GM12873 (cell line): ENCODE measurements around the gene WDR47.

Experiments used
- TF ChIP-seq, protein P1 (sequence below): IDR thresholded peaks from 2 replicates; pipeline ENCODE4 v1.5.1; 2012; ENCODE audit warnings: low read depth, mild to moderate bottlenecking, moderate library complexity, low read length, control low read depth; ENCODE audit not compliant: insufficient read depth; ENCODE audit errors: missing control alignments

WDR47 gene

DNA sequence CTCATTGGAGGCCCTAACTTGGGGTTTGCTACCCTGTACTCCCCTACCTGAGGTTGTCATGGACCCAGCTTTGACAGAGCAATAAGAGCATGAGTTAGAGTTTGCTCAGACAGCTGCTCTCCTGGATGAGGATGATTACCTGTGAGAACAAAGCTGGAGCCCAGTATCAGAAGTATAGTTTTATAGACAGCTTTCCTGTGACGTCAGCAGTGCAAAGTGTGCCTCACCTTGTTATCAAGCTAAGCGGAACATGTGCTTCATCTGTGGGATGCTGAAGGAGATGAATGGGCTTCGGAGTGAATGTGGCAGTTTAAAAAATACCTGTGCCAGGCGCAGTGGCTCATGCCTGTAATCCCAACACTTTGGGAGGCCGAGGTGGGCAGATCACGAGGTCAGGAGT is 5.4 kb upstream of the WDR47 start:
- TF ChIP-seq, protein P1, sequence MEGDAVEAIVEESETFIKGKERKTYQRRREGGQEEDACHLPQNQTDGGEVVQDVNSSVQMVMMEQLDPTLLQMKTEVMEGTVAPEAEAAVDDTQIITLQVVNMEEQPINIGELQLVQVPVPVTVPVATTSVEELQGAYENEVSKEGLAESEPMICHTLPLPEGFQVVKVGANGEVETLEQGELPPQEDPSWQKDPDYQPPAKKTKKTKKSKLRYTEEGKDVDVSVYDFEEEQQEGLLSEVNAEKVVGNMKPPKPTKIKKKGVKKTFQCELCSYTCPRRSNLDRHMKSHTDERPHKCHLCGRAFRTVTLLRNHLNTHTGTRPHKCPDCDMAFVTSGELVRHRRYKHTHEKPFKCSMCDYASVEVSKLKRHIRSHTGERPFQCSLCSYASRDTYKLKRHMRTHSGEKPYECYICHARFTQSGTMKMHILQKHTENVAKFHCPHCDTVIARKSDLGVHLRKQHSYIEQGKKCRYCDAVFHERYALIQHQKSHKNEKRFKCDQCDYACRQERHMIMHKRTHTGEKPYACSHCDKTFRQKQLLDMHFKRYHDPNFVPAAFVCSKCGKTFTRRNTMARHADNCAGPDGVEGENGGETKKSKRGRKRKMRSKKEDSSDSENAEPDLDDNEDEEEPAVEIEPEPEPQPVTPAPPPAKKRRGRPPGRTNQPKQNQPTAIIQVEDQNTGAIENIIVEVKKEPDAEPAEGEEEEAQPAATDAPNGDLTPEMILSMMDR: no peak

DNA sequence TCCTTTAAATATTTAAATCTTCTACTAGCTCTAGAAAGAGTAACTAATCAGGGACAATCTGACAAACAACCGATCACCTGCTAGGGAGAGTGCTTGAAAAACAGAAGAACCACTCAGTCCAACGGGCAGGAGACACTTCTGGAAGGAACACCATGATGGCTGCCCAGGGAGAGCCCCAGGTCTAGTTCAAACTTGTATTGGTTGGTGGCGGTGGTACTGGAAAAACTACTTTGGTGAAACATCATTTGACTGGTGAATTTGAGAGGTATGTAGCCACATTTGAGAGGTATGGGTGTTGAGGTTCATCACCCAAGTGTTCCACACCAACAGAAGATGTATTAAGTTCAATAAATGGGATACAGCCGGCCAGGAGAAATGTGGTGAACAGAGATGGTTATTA is 4.8 kb upstream of the WDR47 start:
- TF ChIP-seq, protein P1: no peak

DNA sequence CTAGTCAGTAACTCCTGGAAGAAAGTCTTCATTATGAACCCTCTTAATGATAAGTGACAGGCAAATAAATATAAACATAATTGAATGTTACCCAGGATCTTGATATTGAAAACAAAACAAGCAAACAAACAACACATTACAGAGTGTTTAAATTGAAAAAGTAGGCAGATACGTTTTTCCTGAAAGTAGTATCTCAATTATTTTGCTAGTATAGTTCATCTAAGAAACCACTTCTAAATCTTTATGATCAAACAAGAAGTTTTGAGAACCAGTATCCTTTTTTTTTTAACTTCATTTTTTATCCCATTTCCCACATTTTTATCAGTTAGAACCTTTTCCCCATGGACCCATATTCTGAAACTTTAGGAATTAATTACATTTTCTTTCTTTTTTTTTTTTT is 3.7 kb upstream of the WDR47 start:
- TF ChIP-seq, protein P1: no peak

DNA sequence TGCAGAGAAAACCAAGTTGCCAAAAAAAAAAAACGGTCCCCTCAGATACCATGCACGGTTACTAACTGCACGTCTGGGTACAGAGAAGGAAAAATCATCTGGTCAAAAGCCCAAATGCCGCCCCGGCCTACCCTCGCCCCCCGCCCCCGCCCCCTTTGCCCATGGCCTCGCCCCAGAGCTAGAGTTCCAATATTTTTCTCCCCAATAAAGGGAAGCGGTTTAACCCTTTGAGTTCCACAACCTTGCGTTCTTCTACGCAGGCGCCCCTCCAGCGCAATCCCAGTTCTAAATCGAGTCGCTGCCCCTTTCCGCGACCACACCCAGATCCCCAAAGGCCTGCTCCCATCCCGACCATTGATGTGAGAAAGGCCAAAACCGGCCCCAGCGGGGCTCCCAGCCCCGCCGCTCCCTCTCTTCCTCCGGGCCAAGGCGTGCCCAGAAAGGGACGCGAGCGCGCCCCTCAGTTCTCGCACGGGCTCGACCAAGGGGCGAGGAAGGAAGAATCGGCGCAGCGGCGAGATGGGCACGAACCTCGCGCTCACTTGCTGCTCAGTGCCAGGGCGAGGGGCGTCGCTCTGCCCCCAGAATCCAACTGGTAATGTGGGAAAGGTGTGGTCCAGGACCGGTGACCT is 797 bp downstream of the WDR47 start:
- TF ChIP-seq, protein P1: no peak

DNA sequence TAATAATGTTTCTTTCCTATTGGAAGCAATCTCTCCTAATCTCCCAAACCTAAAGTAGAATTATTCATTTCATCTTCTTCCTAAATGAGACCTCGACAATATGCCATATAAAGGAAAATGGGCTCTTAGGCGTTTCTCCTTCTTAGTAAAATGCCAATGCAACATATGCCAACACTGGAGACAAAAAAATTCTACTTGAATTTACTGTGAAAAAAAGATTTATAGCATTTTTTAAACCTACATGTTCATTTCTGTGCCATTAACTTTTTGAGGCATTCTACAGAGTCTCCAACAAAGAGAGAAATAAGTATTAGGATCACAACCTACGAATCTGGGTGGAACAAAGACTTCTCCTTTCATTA is 1.3 kb downstream of the WDR47 start:
- TF ChIP-seq, protein P1: no peak

DNA sequence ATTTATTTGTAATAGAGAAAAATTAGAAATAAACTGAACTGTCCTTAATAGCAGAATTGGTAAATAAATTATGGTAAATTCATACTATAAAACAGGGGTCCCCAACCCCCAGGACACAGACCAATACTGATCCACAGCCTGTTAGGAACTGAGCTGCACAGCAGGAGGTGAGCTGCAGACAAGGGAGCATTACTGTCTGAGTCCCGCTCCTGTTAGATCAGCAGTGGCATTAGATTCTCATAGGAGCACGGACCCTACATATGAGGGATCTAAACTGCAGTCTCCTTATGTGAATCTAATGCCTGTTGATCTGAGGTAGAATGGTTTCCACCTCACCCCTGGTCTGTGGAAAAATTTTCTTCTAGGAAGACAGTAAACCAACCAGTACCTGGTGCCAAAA is 7.5 kb downstream of the WDR47 start:
- TF ChIP-seq, protein P1: no peak

DNA sequence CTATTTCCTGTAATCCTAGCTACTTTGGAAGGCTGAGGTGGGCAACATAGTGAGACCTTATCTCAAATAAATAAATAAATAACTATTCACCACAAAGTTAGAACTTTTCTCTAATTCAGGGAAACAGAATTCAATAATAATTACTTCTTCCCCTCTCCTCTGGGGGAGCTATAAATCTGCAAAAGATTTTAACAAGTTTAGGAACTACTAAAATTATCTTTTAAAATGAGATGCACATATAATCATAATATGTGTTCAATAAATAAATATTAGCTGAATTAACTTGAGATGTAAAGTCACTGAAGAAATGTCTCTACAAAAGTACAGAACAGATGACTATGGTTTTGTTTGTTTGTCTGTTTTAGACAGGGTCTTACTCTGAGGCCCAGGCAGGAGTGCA is 14.1 kb downstream of the WDR47 start:
- TF ChIP-seq, protein P1: peak; percentile 7

DNA sequence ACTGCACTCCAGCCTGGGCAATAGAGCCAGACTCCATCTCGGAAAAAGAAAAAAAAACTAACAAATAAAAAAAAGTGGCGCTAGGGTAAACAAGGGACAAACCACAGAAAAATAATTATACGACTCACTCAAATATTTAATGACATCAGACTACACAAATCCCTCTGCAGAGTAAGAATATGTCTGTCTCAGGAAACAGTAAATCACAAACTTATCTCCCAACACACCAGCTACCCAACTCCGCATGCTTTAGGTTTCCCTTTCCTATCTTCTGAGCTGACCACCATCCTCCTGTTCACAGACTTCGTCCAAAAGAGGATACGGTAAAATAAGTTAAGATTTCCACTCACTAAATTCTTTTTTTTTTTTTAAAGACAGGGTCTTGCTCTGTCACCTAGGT is 16.2 kb downstream of the WDR47 start:
- TF ChIP-seq, protein P1: no peak
